T-cell (primary cell): Measurements from ENCODE around the gene RASEF. TPM values are rescaled to one million over a fixed set of nuclear protein-coding genes. Genes with fewer than 3 reads are reported as not detected.

Source experiments
- ATAC-seq, 4 experiments: fragments of 200-7000 bp in 3 of 4; fragments of 150-1000 bp in 1 of 4; cut with Tn5 transposase; replicated peaks in 1 of 4; 1 replicate in 3 of 4; 2 replicates in 1 of 4; pipeline ENCODE4 v1.10.0; 2021; ENCODE audit warnings: moderate library complexity in 3 of 4, mild to moderate bottlenecking in 2 of 4, moderate number of reproducible peaks in 1 of 4
- CTCF ChIA-PET, 2 donors: fragments of 300-600 bp; sonication (Branson Sonifier 250); formaldehyde crosslinking; loops; one replicate each; lab custom pipeline; 2022; ENCODE audit warnings: antibody characterized with exemption in 2 of 2; lab: Charles Lee
- POLR2A ChIA-PET, 2 donors: fragments of 300-600 bp; sonication (Branson Sonifier 250); formaldehyde crosslinking; loops; one replicate each; lab custom pipeline; 2022; ENCODE audit warnings: antibody characterized with exemption in 2 of 2; lab: Charles Lee
- DNase-seq, 35 experiments: peaks; one replicate each; pipeline versions ENCODE4 v3.0.0 to v3.0.0-alpha.2; 2013 to 2023
- H3K27ac ChIP-seq: one replicate; pipeline ENCODE4 v1.5.1; 2013; ENCODE audit warnings: low read length
- H3K27me3 ChIP-seq, 2 experiments: replicated peaks in 1 of 2; 1 replicate in 1 of 2; 2 replicates in 1 of 2; pipeline versions ENCODE4 v1.6.1 to v1.7.0; 2013; ENCODE audit warnings: low read length in 1 of 2, mixed read lengths in 1 of 2; ENCODE audit not compliant: control insufficient read depth in 2 of 2, insufficient read depth in 2 of 2; ENCODE audit errors: extremely low read depth in 1 of 2
- H3K36me3 ChIP-seq, 2 donors: 1 replicate in 1 of 2; 2 replicates in 1 of 2; pipeline versions ENCODE4 v1.6.1 to v1.7.0; 2013; ENCODE audit warnings: low read length in 1 of 2; ENCODE audit not compliant: control insufficient read depth in 2 of 2, insufficient read depth in 1 of 2; ENCODE audit errors: extremely low read depth in 1 of 2
- H3K4me1 ChIP-seq, 2 experiments: 1 replicate in 1 of 2; 2 replicates in 1 of 2; pipeline versions ENCODE4 v1.6.1 to v1.7.0; 2013; ENCODE audit warnings: low read length in 2 of 2, mixed read lengths in 1 of 2; ENCODE audit not compliant: insufficient read depth in 2 of 2, control insufficient read depth in 1 of 2; ENCODE audit errors: extremely low read depth in 1 of 2
- H3K4me3 ChIP-seq, 2 donors: 1 replicate in 1 of 2; 2 replicates in 1 of 2; pipeline versions ENCODE4 v1.5.1 to v1.7.0; 2013; ENCODE audit warnings: mild to moderate bottlenecking in 2 of 2, low read length in 1 of 2, moderate library complexity in 1 of 2; ENCODE audit not compliant: control insufficient read depth in 1 of 2; ENCODE audit errors: extremely low read depth in 1 of 2
- H3K9me3 ChIP-seq: 2 replicates; pipeline ENCODE4 v1.7.0; 2013
- H3K27ac Mint-ChIP-seq, 2 donors: one replicate each; pipeline ENCODE4 v1.8.0; 2020 to 2021; ENCODE audit warnings: mild to moderate bottlenecking in 2 of 2, mixed read lengths in 2 of 2
- H3K27me3 Mint-ChIP-seq, 2 donors: one replicate each; pipeline ENCODE4 v1.8.0; 2021 to 2022; ENCODE audit warnings: mixed read lengths in 2 of 2
- H3K36me3 Mint-ChIP-seq: one replicate; pipeline ENCODE4 v1.8.0; 2021; ENCODE audit warnings: mixed read lengths
- H3K4me1 Mint-ChIP-seq, 3 donors: one replicate each; pipeline ENCODE4 v1.8.0; 2020 to 2022; ENCODE audit warnings: mixed read lengths in 3 of 3, mild to moderate bottlenecking in 1 of 3
- H3K4me3 Mint-ChIP-seq, 3 donors: one replicate each; pipeline ENCODE4 v1.8.0; 2020 to 2022; ENCODE audit warnings: mild to moderate bottlenecking in 3 of 3, mixed read lengths in 3 of 3, moderate library complexity in 3 of 3
- H3K9me3 Mint-ChIP-seq, 3 donors: one replicate each; pipeline ENCODE4 v1.8.0; 2020 to 2022; ENCODE audit warnings: mixed read lengths in 3 of 3
- WGBS: methylation state at CpG from one replicate; pipeline ENCODE4 v1.1.5; 2013; ENCODE audit warnings: missing lambda C conversion rate; ENCODE audit not compliant: insufficient coverage; 5-methylcytosine and 5-hydroxymethylcytosine counted together
- total RNA-seq, 35 experiments: library from RNA in 6 of 35; stranded (reverse) in 6 of 35; fragments of 120-200 nt in 1 of 35; gene quantifications; one replicate each; pipeline versions ENCODE4 v1.2.1 to v1.2.4 and lab custom pipeline; 2013 to 2026

RASEF gene
- total RNA-seq, 5 donors from 2014 or later (not counting 1 experiment from before 2014, with no cell fraction given) = 0.09 to 0.16 TPM; not detected in 3

DNA sequence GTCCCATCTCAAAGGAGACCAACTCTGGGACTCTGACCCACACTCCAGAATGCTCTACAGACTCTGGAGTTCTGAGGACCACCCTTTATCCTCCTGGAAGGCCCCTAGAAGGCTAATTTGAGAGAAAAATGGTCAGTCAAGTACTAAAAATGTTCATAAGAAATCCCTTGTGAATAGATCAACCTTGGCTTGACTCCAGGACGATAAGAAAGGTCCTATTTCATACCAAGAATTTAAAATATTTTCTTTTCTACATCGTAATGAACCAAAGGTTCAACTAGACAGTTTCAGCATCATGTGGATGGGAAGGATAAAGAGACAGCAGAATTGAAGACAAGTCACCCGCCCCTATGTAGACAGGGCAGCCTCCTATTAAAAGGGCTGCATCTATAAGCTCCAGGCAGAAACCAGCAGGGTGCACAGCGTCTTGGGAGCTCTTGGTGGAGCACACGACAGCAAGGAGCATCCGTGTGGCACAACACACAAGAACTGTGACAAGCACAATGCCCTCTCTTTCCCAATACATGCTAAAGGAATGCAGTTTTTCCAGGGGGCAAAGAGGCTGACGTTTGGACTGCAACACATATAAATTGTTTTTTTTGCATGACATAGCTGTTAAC is 38.3 kb downstream of the RASEF start:
- Histone ChIP-seq H3K4me1 (no peaks in the 10 kb centered on the region), H3K27ac (no peak overlapping the region), H3K36me3 (no peaks in the 10 kb centered on the region), H3K27me3 (no peaks in the 10 kb centered on the region), H3K4me3 (no peak overlapping the region), H3K9me3 (no peaks in the 10 kb centered on the region)
- ChIA-PET POLR2A (no interaction called here), CTCF (no interaction called here)
- peaks cover 0 to 3% of the 10 kb centered on the region in 2 donors for H3K27me3 Mint-ChIP-seq
- DNase-seq = no peak
- H3K9me3 Mint-ChIP-seq = no peaks in the 10 kb centered on the region
- no peak for ATAC-seq
- H3K4me1 Mint-ChIP-seq = no peaks in the 10 kb centered on the region
- no peak overlapping the region for H3K4me3 Mint-ChIP-seq
- 79% methylated on average over 4 of the region's 7 CpGs for WGBS
- H3K27ac Mint-ChIP-seq = no peak overlapping the region
- no peaks in the 10 kb centered on the region for H3K36me3 Mint-ChIP-seq

- Mint-ChIP-seq H3K9me3 (peaks cover 0 to 2% (median 0%) of the 10 kb centered on the region in 3 donors), H3K27me3 (peaks cover 0 to 3% of the 10 kb centered on the region in 2 donors), H3K27ac (no peak overlapping the region), H3K36me3 (no peaks in the 10 kb centered on the region), H3K4me1 (no peaks in the 10 kb centered on the region), H3K4me3 (no peak overlapping the region)
- DNase-seq = no peak
- Histone ChIP-seq H3K36me3 (no peaks in the 10 kb centered on the region), H3K27ac (no peak overlapping the region), H3K4me3 (no peak overlapping the region), H3K4me1 (no peaks in the 10 kb centered on the region), H3K27me3 (no peaks in the 10 kb centered on the region), H3K9me3 (no peaks in the 10 kb centered on the region)
- no CpG with 5 or more reads among the region's 1 CpG for WGBS
- no peak for ATAC-seq
- ChIA-PET CTCF (no interaction called here), POLR2A (no interaction called here)
These were observed 39.8 kb downstream of the RASEF start for GRCh38 chr9:83023151-83023550.

- no peaks in the 10 kb centered on the region for H3K27me3 Mint-ChIP-seq
- Histone ChIP-seq H3K27ac (no peak overlapping the region), H3K4me1 (no peaks in the 10 kb centered on the region), H3K4me3 (no peak overlapping the region), H3K27me3 (no peaks in the 10 kb centered on the region), H3K9me3 (no peaks in the 10 kb centered on the region), H3K36me3 (no peaks in the 10 kb centered on the region)
- no CpG with 5 or more reads among the region's 2 CpGs for WGBS
- H3K9me3 Mint-ChIP-seq = peaks cover 0 to 2% (median 0%) of the 10 kb centered on the region in 3 donors
- ChIA-PET POLR2A (no interaction called here), CTCF (no interaction called here)
- no peaks in the 10 kb centered on the region for H3K36me3 Mint-ChIP-seq
- ATAC-seq (no peak), DNase-seq (no peak)
- no peaks in the 10 kb centered on the region for H3K4me1 Mint-ChIP-seq
- no peak overlapping the region for H3K27ac Mint-ChIP-seq
- no peak overlapping the region for H3K4me3 Mint-ChIP-seq
These were observed 42.1 kb downstream of the RASEF start for GRCh38 chr9:83020864-83021263.

- no peaks in the 10 kb centered on the region for H3K27me3 Mint-ChIP-seq
- H3K27ac Mint-ChIP-seq = no peak overlapping the region
- Histone ChIP-seq H3K4me1 (no peaks in the 10 kb centered on the region), H3K9me3 (no peaks in the 10 kb centered on the region), H3K36me3 (no peaks in the 10 kb centered on the region), H3K27me3 (no peaks in the 10 kb centered on the region), H3K4me3 (no peak overlapping the region), H3K27ac (no peak overlapping the region)
- ChIA-PET POLR2A (no interaction called here), CTCF (no interaction called here)
- no peak for DNase-seq
- H3K36me3 Mint-ChIP-seq = no peaks in the 10 kb centered on the region
- peaks cover 0 to 2% (median 0%) of the 10 kb centered on the region in 3 donors for H3K9me3 Mint-ChIP-seq
- 64% methylated on average over 6 of the region's 7 CpGs for WGBS
- H3K4me1 Mint-ChIP-seq = no peaks in the 10 kb centered on the region
- no peak overlapping the region for H3K4me3 Mint-ChIP-seq
- no peak for ATAC-seq
These were observed 42.6 kb downstream of the RASEF start for GRCh38 chr9:83020327-83020726.

DNA sequence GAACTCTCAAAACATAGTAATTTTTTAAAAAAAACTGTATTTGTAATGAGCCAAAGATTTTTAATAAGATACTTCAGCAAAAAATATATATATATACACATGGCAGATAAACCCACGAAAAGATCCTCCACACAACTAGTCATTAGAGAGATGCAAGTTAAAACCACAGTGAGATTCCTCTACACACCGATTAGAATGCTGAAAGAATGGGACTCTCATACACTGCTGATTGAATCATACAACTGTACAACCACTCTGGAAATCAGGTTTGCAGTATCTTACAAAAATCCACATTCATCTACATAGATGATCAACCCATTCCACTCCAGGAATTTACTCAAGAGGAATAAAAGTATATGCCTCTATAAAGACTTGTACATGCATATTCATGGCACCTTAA is 43.7 kb downstream of the RASEF start:
- H3K4me3 Mint-ChIP-seq = no peak overlapping the region
- no peaks in the 10 kb centered on the region for H3K4me1 Mint-ChIP-seq
- no peaks in the 10 kb centered on the region for H3K4me1 ChIP-seq

DNA sequence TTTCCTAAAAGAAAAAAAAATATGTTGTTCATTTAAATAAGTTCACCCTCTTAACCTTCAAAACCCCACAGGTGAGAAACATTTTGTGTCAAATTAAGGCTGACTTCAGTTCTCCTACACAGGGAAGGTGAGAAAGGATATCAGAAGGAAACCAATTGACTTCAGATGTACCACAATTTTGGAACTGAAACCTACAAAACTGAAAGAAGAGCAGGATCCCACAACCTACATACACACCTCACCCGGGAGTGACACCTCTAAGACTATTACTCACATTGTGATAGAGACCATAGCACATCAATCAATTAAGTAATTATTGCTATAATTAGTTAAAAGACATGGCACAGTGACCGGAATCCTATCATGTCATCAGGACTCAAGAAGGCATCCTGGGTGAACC is 47.0 kb downstream of the RASEF start:
- Histone ChIP-seq H3K4me1 (peaks cover 0 to 10% of the 10 kb centered on the region in 2 experiments), H3K36me3 (no peaks in the 10 kb centered on the region), H3K27ac (no peak overlapping the region), H3K27me3 (no peaks in the 10 kb centered on the region), H3K4me3 (no peak overlapping the region), H3K9me3 (no peaks in the 10 kb centered on the region)
- H3K27ac Mint-ChIP-seq = no peak overlapping the region
- H3K4me3 Mint-ChIP-seq = no peak overlapping the region
- H3K27me3 Mint-ChIP-seq = peaks cover 0 to 7% of the 10 kb centered on the region in 2 donors
- POLR2A ChIA-PET = no interaction called here
- H3K9me3 Mint-ChIP-seq = peaks cover 0 to 2% (median 0%) of the 10 kb centered on the region in 3 donors
- CTCF ChIA-PET = no interaction called here
- no peak for DNase-seq
- no peak for ATAC-seq
- peaks cover 2 to 6% (median 4%) of the 10 kb centered on the region in 3 donors for H3K4me1 Mint-ChIP-seq
- H3K36me3 Mint-ChIP-seq = no peaks in the 10 kb centered on the region
- WGBS = no CpG with 5 or more reads among the region's 2 CpGs

More for the DNA sequence above, 43.7 kb downstream of the RASEF start:
- H3K27me3 Mint-ChIP-seq = peaks cover 0 to 7% of the 10 kb centered on the region in 2 donors
- H3K36me3 Mint-ChIP-seq = no peaks in the 10 kb centered on the region
- H3K4me3 ChIP-seq = no peak overlapping the region
- H3K36me3 ChIP-seq = no peaks in the 10 kb centered on the region
- no peak overlapping the region for H3K27ac Mint-ChIP-seq
- no peaks in the 10 kb centered on the region for H3K27me3 ChIP-seq
- H3K9me3 Mint-ChIP-seq = peaks cover 0 to 2% (median 0%) of the 10 kb centered on the region in 3 donors
- ChIA-PET POLR2A (no interaction called here), CTCF (no interaction called here)
- no peaks in the 10 kb centered on the region for H3K9me3 ChIP-seq
- 100% methylated on average over 1 of the region's 2 CpGs for WGBS
- ATAC-seq (no peak), DNase-seq (no peak)
- H3K27ac ChIP-seq = no peak overlapping the region
